ENCODE results near the gene THG1L.

GRCh38 chr5:157743163-157744050, 12.2 kb downstream of the THG1L start, which contains the start of gene LSM11:
- peak; percentile 74 for TF ChIP-seq CTCF (conservative IDR thresholded peaks at IDR 0.05; ENCODE audit: low read length)
- no peak for TF ChIP-seq EZH2phosphoT487 (IDR thresholded peaks at IDR 0.05; ENCODE audit: borderline replicate concordance)
